HAP-1 (cell line): Measurements from ENCODE around the gene CALHM4.

Experiments used
- DNase-seq, 2 experiments: peaks; one replicate each; pipeline ENCODE4 v3.0.0-alpha.2; 2016 to 2020; ENCODE audit warnings: low spot score in 2 of 2
- H3K27me3 ChIP-seq: fragments of 250-450 bp; sonication (Bioruptor Pico); 2 replicates; pipeline ENCODE4 v1.5.1; 2020; ENCODE audit warnings: low read depth, mild to moderate bottlenecking, moderate library complexity
- H3K36me3 ChIP-seq: fragments of 250-450 bp; sonication (Bioruptor Pico); replicated peaks from 2 replicates; pipeline ENCODE4 v1.5.1; 2020; ENCODE audit warnings: mild to moderate bottlenecking
- H3K4me1 ChIP-seq: fragments of 250-450 bp; sonication (Bioruptor Pico); 2 replicates; pipeline ENCODE4 v1.5.1; 2020; ENCODE audit warnings: mild to moderate bottlenecking
- H3K4me3 ChIP-seq: fragments of 250-450 bp; sonication (Bioruptor Pico); 2 replicates; pipeline ENCODE4 v1.5.1; 2020; ENCODE audit warnings: mild to moderate bottlenecking, moderate library complexity
- H3K9me3 ChIP-seq: fragments of 250-450 bp; sonication (Bioruptor Pico); 2 replicates; pipeline ENCODE4 v1.5.1; 2020; ENCODE audit warnings: mild to moderate bottlenecking, moderate library complexity
- in situ Hi-C: fragments of 300-500 bp; cut with MboI; formaldehyde crosslinking; loops from 3 replicates; pipeline ENCODE4 v1.14.3; 2020; ENCODE audit warnings: low sequenced_read_pairs, inconsistent platforms, mixed read lengths

The CALHM4 gene

GRCh38 chr6:116605935-116606334 lies 52.4 kb downstream of the CALHM4 start:
- Histone ChIP-seq H3K9me3 (no peaks in the 10 kb centered on the region), H3K36me3 (no peaks in the 10 kb centered on the region; the same call in 1 of the 2 replicates), H3K4me3 (no peak overlapping the region), H3K27me3 (no peaks in the 10 kb centered on the region), H3K4me1 (peaks cover 12% of the 10 kb centered on the region)
- no peak for DNase-seq
- in situ Hi-C loops: no loop called here
